ENCODE results near the gene HACD2. TPM values are rescaled to one million over a fixed set of nuclear protein-coding genes. Genes with fewer than 3 reads are reported as not detected.

The HACD2 gene
- total RNA-seq, 1 donor from 2014 or later = 34.3 TPM

GRCh38 chr3:123633530-123633929 lies 48.7 kb upstream of the HACD2 start:
- Histone ChIP-seq H3K79me2 (ENCODE audit: insufficient read depth, low read length) (no peaks in the 10 kb centered on the region), H4K20me1 (ENCODE audit: insufficient read depth, low read length) (no peaks in the 10 kb centered on the region), H3K4me3 (ENCODE audit: insufficient read depth, low read depth, low read length) (no peak overlapping the region), H3K4me1 (ENCODE audit: insufficient read depth, low read length) (peaks cover 7% of the 10 kb centered on the region), H3K27me3 (ENCODE audit: insufficient read depth, low read length) (no peaks in the 10 kb centered on the region), H3K4me2 (ENCODE audit: low read length) (no peak overlapping the region), H3K9ac (ENCODE audit: low read length) (no peak overlapping the region), H2AFZ (ENCODE audit: low read depth, low read length) (no peak overlapping the region), H3K9me3 (ENCODE audit: insufficient read depth, low read depth, low read length) (no peaks in the 10 kb centered on the region), H3K36me3 (ENCODE audit: insufficient read depth, low read length) (peaks cover 21% of the 10 kb centered on the region), H3K27ac (ENCODE audit: low read depth, low read length) (no peak overlapping the region)
- peaks cover 38% of the 10 kb centered on the region for H3K36me3 Mint-ChIP-seq (ENCODE audit: low read depth, unreplicated experiment)
- no peaks in the 10 kb centered on the region for H3K9me3 Mint-ChIP-seq (ENCODE audit: unreplicated experiment)
- no peak for TF ChIP-seq CTCF (IDR thresholded peaks at IDR 0.05; ENCODE audit: insufficient read depth, low read depth, low read length)
- no peak for DNase-seq (ENCODE audit: low read depth)
- H3K4me3 Mint-ChIP-seq (ENCODE audit: unreplicated experiment) = no peak overlapping the region
- no peak overlapping the region for H3K27ac Mint-ChIP-seq (ENCODE audit: unreplicated experiment)
- H3K4me1 Mint-ChIP-seq (ENCODE audit: low read depth, unreplicated experiment) = peaks cover 30% of the 10 kb centered on the region
- FAIRE-seq = no peak
- H3K27me3 Mint-ChIP-seq (ENCODE audit: low read depth, unreplicated experiment) = no peaks in the 10 kb centered on the region

GRCh38 chr3:123632161-123632655 lies 47.4 kb upstream of the HACD2 start:
- Histone ChIP-seq H4K20me1 (ENCODE audit: insufficient read depth, low read length) (no peaks in the 10 kb centered on the region), H3K27me3 (ENCODE audit: insufficient read depth, low read length) (no peaks in the 10 kb centered on the region), H3K9ac (ENCODE audit: low read length) (no peak overlapping the region), H3K9me3 (ENCODE audit: insufficient read depth, low read depth, low read length) (no peaks in the 10 kb centered on the region), H3K4me2 (ENCODE audit: low read length) (no peak overlapping the region), H2AFZ (ENCODE audit: low read depth, low read length) (no peak overlapping the region), H3K36me3 (ENCODE audit: insufficient read depth, low read length) (peaks cover 23% of the 10 kb centered on the region), H3K4me3 (ENCODE audit: insufficient read depth, low read depth, low read length) (no peak overlapping the region), H3K27ac (ENCODE audit: low read depth, low read length) (no peak overlapping the region), H3K79me2 (ENCODE audit: insufficient read depth, low read length) (no peaks in the 10 kb centered on the region), H3K4me1 (ENCODE audit: insufficient read depth, low read length) (peaks cover 7% of the 10 kb centered on the region)
- peak; percentile 36 for DNase-seq (ENCODE audit: low read depth)
- Mint-ChIP-seq H3K4me1 (ENCODE audit: low read depth, unreplicated experiment) (peaks cover 29% of the 10 kb centered on the region), H3K27me3 (ENCODE audit: low read depth, unreplicated experiment) (no peaks in the 10 kb centered on the region), H3K27ac (ENCODE audit: unreplicated experiment) (peak overlapping the region; percentile 55), H3K9me3 (ENCODE audit: unreplicated experiment) (peaks cover 2% of the 10 kb centered on the region), H3K4me3 (ENCODE audit: unreplicated experiment) (no peak overlapping the region), H3K36me3 (ENCODE audit: low read depth, unreplicated experiment) (peaks cover 43% of the 10 kb centered on the region)
- peak; percentile 5 for FAIRE-seq
- TF ChIP-seq EZH2 (IDR thresholded peaks at IDR 0.05; ENCODE audit: insufficient read depth, low read length) (no peak), CTCF (IDR thresholded peaks at IDR 0.05; ENCODE audit: insufficient read depth, low read depth, low read length) (no peak)

GRCh38 chr3:123629747-123630047 lies 44.8 kb upstream of the HACD2 start:
- Histone ChIP-seq H3K27ac (ENCODE audit: low read depth, low read length) (no peak overlapping the region), H3K9me3 (ENCODE audit: insufficient read depth, low read depth, low read length) (no peaks in the 10 kb centered on the region), H2AFZ (ENCODE audit: low read depth, low read length) (no peak overlapping the region), H3K79me2 (ENCODE audit: insufficient read depth, low read length) (no peaks in the 10 kb centered on the region), H3K4me3 (ENCODE audit: insufficient read depth, low read depth, low read length) (no peak overlapping the region), H4K20me1 (ENCODE audit: insufficient read depth, low read length) (no peaks in the 10 kb centered on the region), H3K27me3 (ENCODE audit: insufficient read depth, low read length) (no peaks in the 10 kb centered on the region), H3K9ac (ENCODE audit: low read length) (no peak overlapping the region), H3K4me2 (ENCODE audit: low read length) (no peak overlapping the region), H3K4me1 (ENCODE audit: insufficient read depth, low read length) (peaks cover 6% of the 10 kb centered on the region), H3K36me3 (ENCODE audit: insufficient read depth, low read length) (peaks cover 37% of the 10 kb centered on the region)
- Mint-ChIP-seq H3K36me3 (ENCODE audit: low read depth, unreplicated experiment) (peaks cover 62% of the 10 kb centered on the region), H3K27ac (ENCODE audit: unreplicated experiment) (no peak overlapping the region), H3K9me3 (ENCODE audit: unreplicated experiment) (peaks cover 3% of the 10 kb centered on the region), H3K4me1 (ENCODE audit: low read depth, unreplicated experiment) (peaks cover 12% of the 10 kb centered on the region), H3K27me3 (ENCODE audit: low read depth, unreplicated experiment) (no peaks in the 10 kb centered on the region), H3K4me3 (ENCODE audit: unreplicated experiment) (no peak overlapping the region)
- no peak for DNase-seq (ENCODE audit: low read depth)
- TF ChIP-seq CTCF (IDR thresholded peaks at IDR 0.05; ENCODE audit: insufficient read depth, low read depth, low read length) (no peak), EZH2 (IDR thresholded peaks at IDR 0.05; ENCODE audit: insufficient read depth, low read length) (no peak)
- FAIRE-seq = no peak
